ENCODE data around the gene SLC7A14. TPM values are rescaled to one million over a fixed set of nuclear protein-coding genes. Genes with fewer than 3 reads are reported as not detected.

Gene SLC7A14
- total RNA-seq, 1 experiment from 2014 or later, result not detected

GRCh38 chr3:170488802-170489201 is 97.1 kb downstream of the SLC7A14 start:
- Histone ChIP-seq H3K9me3 (ENCODE audit: control insufficient read depth in 1 of 2, insufficient read depth in 1 of 2, low read depth in 1 of 2, low read length in 2 of 2) (no peaks in the 10 kb centered on the region), H3K79me2 (ENCODE audit: insufficient read depth, low read length) (no peaks in the 10 kb centered on the region), H3K9me2 (ENCODE audit: insufficient read depth) (no peaks in the 10 kb centered on the region), H2AFZ (ENCODE audit: low read depth, low read length, poor library complexity, severe bottlenecking) (no peak overlapping the region), H3K27ac (ENCODE audit: low read depth, low read length) (no peak overlapping the region), H3K9ac (ENCODE audit: low read length) (no peak overlapping the region), H3K4me2 (ENCODE audit: low read length) (no peak overlapping the region), H4K20me1 (ENCODE audit: insufficient read depth) (no peaks in the 10 kb centered on the region), H3K4me1 (ENCODE audit: control insufficient read depth in 1 of 2, insufficient read depth in 2 of 2, low read length in 2 of 2) (no peaks in the 10 kb centered on the region), H3K36me3 (ENCODE audit: control insufficient read depth in 1 of 2, insufficient read depth in 2 of 2, low read length in 2 of 2) (no peaks in the 10 kb centered on the region), H3K4me3 (replicated peaks in 1 of 2; ENCODE audit: low read depth in 1 of 2, low read length in 2 of 2) (no peak overlapping the region), H3K27me3 (ENCODE audit: insufficient read depth, low read length) (no peaks in the 10 kb centered on the region)
- TF ChIP-seq CBX3 (IDR thresholded peaks at IDR 0.05; ENCODE audit: low read depth) (no peak), FOSL1 (IDR thresholded peaks at IDR 0.05; ENCODE audit: low read depth) (no peak), ELF1 (IDR thresholded peaks at IDR 0.05; ENCODE audit: borderline replicate concordance, low read depth) (no peak), JUND (IDR thresholded peaks at IDR 0.05) (no peak), POLR2A (IDR thresholded peaks at IDR 0.05; ENCODE audit: borderline replicate concordance, extremely low read depth, insufficient read depth, insufficient read length) (no peak), SRF (IDR thresholded peaks at IDR 0.05; ENCODE audit: low read depth) (no peak), EZH2phosphoT487 (IDR thresholded peaks at IDR 0.05; ENCODE audit: borderline replicate concordance) (no peak), ZBTB33 (IDR thresholded peaks at IDR 0.05; ENCODE audit: extremely low read depth, insufficient replicate concordance, low read length) (no peak), RAD21 (IDR thresholded peaks at IDR 0.05; ENCODE audit: low read depth) (no peak), CTCF (IDR thresholded peaks at IDR 0.05 in 2 of 3, conservative IDR thresholded peaks at IDR 0.05 in 1 of 3; ENCODE audit: borderline replicate concordance in 1 of 3, insufficient read depth in 1 of 3, low read depth in 2 of 3, low read length in 2 of 3) (no peak), EZH2 (IDR thresholded peaks at IDR 0.05) (no peak), REST (IDR thresholded peaks at IDR 0.05; ENCODE audit: low read depth) (no peak), SP1 (IDR thresholded peaks at IDR 0.05; ENCODE audit: low read depth) (no peak), ZNF274 (IDR thresholded peaks at IDR 0.05; ENCODE audit: low read depth, low read length) (no peak), YY1 (IDR thresholded peaks at IDR 0.05; ENCODE audit: extremely low read depth, insufficient replicate concordance, low read depth, low read length) (no peak)
- no peak for ATAC-seq
- BruUV-seq (replicated peaks), result no TSS peak
- ChIA-PET CTCF (no interaction called here), RAD21 (ENCODE audit: low non-redundant PET in 1 of 2, low total read pairs in 2 of 2, uncharacterized antibody in 2 of 2, unreplicated experiment in 2 of 2) (no interaction called here), POLR2A (no interaction called here)
- DNase-seq (ENCODE audit: low read depth, low spot score), result no peak
- intact Hi-C loops (cut with micrococcal nuclease), result no loop called here
